HEK293 (cell line): Measurements from ENCODE around the gene GALNT13.
A peak's percentile ranks its signal among the peaks of the same experiment; 100 is the strongest.

ENCODE experiments used
- CTCF ChIP-seq: fragments of 450-650 bp; formaldehyde crosslinking; IDR thresholded peaks from 2 replicates; pipeline ENCODE4 v1.5.1; 2016; ENCODE audit warnings: missing biosample characterization, missing genetic modification characterization
- ELK4 ChIP-seq: IDR thresholded peaks from 2 replicates; pipeline ENCODE4 v1.6.1; 2011; ENCODE audit warnings: mild to moderate bottlenecking, low read depth, low read length, borderline replicate concordance
- KLF1 ChIP-seq: fragments of 450-650 bp; formaldehyde crosslinking; IDR thresholded peaks from 2 replicates; pipeline ENCODE4 v1.5.1; 2016; ENCODE audit warnings: missing biosample characterization, missing genetic modification characterization
- PATZ1 ChIP-seq: fragments of 450-650 bp; formaldehyde crosslinking; IDR thresholded peaks from 2 replicates; pipeline ENCODE4 v1.5.1; 2016; ENCODE audit warnings: missing biosample characterization, missing genetic modification characterization
- REST ChIP-seq: fragments of 450-650 bp; formaldehyde crosslinking; IDR thresholded peaks from 2 replicates; pipeline ENCODE4 v1.5.1; 2016; ENCODE audit warnings: missing biosample characterization, missing genetic modification characterization
- TSHZ1 ChIP-seq: fragments of 450-650 bp; formaldehyde crosslinking; IDR thresholded peaks from 2 replicates; pipeline ENCODE4 v1.5.1; 2016; ENCODE audit warnings: missing biosample characterization, missing genetic modification characterization, borderline replicate concordance
- ZNF138 ChIP-seq: fragments of 450-650 bp; formaldehyde crosslinking; IDR thresholded peaks from 2 replicates; pipeline ENCODE4 v1.5.1; 2016; ENCODE audit warnings: missing biosample characterization, missing genetic modification characterization, borderline replicate concordance
- ZNF23 ChIP-seq: fragments of 450-650 bp; formaldehyde crosslinking; IDR thresholded peaks from 2 replicates; pipeline ENCODE4 v1.5.1; 2016; ENCODE audit warnings: missing biosample characterization, missing genetic modification characterization, borderline replicate concordance
- ZNF274 ChIP-seq, 2 experiments: fragments of 200-500 bp in 1 of 2; fragments of 450-650 bp in 1 of 2; sonication (Bioruptor generic) in 1 of 2; formaldehyde crosslinking in 1 of 2; IDR thresholded peaks; 2 replicates each; pipeline versions ENCODE4 v1.5.1 to v1.6.1; 2014 to 2016; ENCODE audit warnings: borderline replicate concordance in 1 of 2, inconsistent platforms in 1 of 2, low read length in 1 of 2, missing biosample characterization in 1 of 2, missing genetic modification characterization in 1 of 2
- ZNF311 ChIP-seq: fragments of 450-650 bp; formaldehyde crosslinking; IDR thresholded peaks from 2 replicates; pipeline ENCODE4 v1.5.1; 2017; ENCODE audit warnings: missing biosample characterization, missing genetic modification characterization, borderline replicate concordance
- ZNF398 ChIP-seq: fragments of 450-650 bp; formaldehyde crosslinking; IDR thresholded peaks from 2 replicates; pipeline ENCODE4 v1.5.1; 2017; ENCODE audit warnings: missing biosample characterization, missing genetic modification characterization
- ZNF423 ChIP-seq: fragments of 450-650 bp; formaldehyde crosslinking; IDR thresholded peaks from 2 replicates; pipeline ENCODE4 v1.5.1; 2016; ENCODE audit warnings: missing biosample characterization, missing genetic modification characterization
- ZNF488 ChIP-seq: fragments of 450-650 bp; formaldehyde crosslinking; IDR thresholded peaks from 2 replicates; pipeline ENCODE4 v1.5.1; 2016; ENCODE audit warnings: missing biosample characterization, missing genetic modification characterization
- ZNF626 ChIP-seq: fragments of 450-650 bp; sonication (Bioruptor Pico); formaldehyde crosslinking; IDR thresholded peaks from 2 replicates; pipeline ENCODE4 v1.5.1; 2018; ENCODE audit warnings: missing biosample characterization, missing genetic modification characterization, inconsistent platforms

GRCh38 chr2:153864022-153864421 is 7.7 kb upstream of the GALNT13 start:
- TF ChIP-seq REST (tag by site-specific recombination): peak; percentile 87
- TF ChIP-seq ZNF626 (tag by site-specific recombination): no peak
- no peak for TF ChIP-seq KLF1
- no peak for TF ChIP-seq ZNF423 (tag by site-specific recombination)
- TF ChIP-seq CTCF: no peak
- no peak for TF ChIP-seq ZNF138 (tag by site-specific recombination)
- TF ChIP-seq ZNF311 (tag by site-specific recombination): no peak
- no peak for TF ChIP-seq ZNF274 (IDR thresholded peaks at IDR 0.05; ENCODE audit: low read length)
- TF ChIP-seq ZNF274 (tag by site-specific recombination; IDR thresholded peaks at IDR 0.05; ENCODE audit: borderline replicate concordance): no peak
- no peak for TF ChIP-seq ZNF23
- no peak for TF ChIP-seq PATZ1
- TF ChIP-seq ELK4: no peak
- no peak for TF ChIP-seq TSHZ1
- no peak for TF ChIP-seq ZNF398 (tag by site-specific recombination)
- TF ChIP-seq ZNF488 (tag by site-specific recombination): no peak
